Endodermal cell (in vitro differentiated cells): ENCODE data around the gene DGCR2. TPM values are rescaled to one million over a fixed set of nuclear protein-coding genes. Genes with fewer than 3 reads are reported as not detected.

ENCODE experiments used
- DNase-seq: peaks from one replicate; pipeline ENCODE4 v3.0.0-alpha.2; 2017
- H3K27ac ChIP-seq: 2 replicates; pipeline ENCODE4 v1.5.1; 2013; ENCODE audit warnings: mild to moderate bottlenecking, low read depth, low read length, moderate library complexity
- H3K27me3 ChIP-seq: 2 replicates; pipeline ENCODE4 v1.6.1; 2013; ENCODE audit warnings: mild to moderate bottlenecking, low read length, moderate library complexity; ENCODE audit not compliant: insufficient read depth, control insufficient read depth, poor library complexity, severe bottlenecking
- H3K36me3 ChIP-seq: 2 replicates; pipeline ENCODE4 v1.7.0; 2013; ENCODE audit warnings: mild to moderate bottlenecking, low read length, moderate library complexity; ENCODE audit not compliant: control insufficient read depth, insufficient read depth
- H3K4me1 ChIP-seq: one replicate; pipeline ENCODE4 v1.7.0; 2013; ENCODE audit warnings: low read length; ENCODE audit not compliant: control insufficient read depth, insufficient read depth
- H3K4me3 ChIP-seq: 2 replicates; pipeline ENCODE4 v1.5.1; 2013; ENCODE audit warnings: mild to moderate bottlenecking, low read length, moderate library complexity
- H3K9ac ChIP-seq: 2 replicates; pipeline ENCODE4 v1.6.1; 2013; ENCODE audit warnings: mild to moderate bottlenecking, low read length, moderate library complexity; ENCODE audit not compliant: poor library complexity, severe bottlenecking; ENCODE audit errors: extremely low read depth
- H3K9me3 ChIP-seq: 2 replicates; pipeline ENCODE4 v1.6.1; 2013; ENCODE audit warnings: mild to moderate bottlenecking, low read length, moderate library complexity; ENCODE audit not compliant: control insufficient read depth
- H3K27ac Mint-ChIP-seq: 2 replicates; pipeline ENCODE4 v1.8.0; 2020; ENCODE audit warnings: mixed read lengths
- H3K27me3 Mint-ChIP-seq: 2 replicates; pipeline ENCODE4 v1.8.0; 2021; ENCODE audit warnings: mild to moderate bottlenecking, mixed read lengths; ENCODE audit not compliant: insufficient read depth
- H3K36me3 Mint-ChIP-seq: 2 replicates; pipeline ENCODE4 v1.8.0; 2020; ENCODE audit warnings: low read depth, mixed read lengths
- H3K4me1 Mint-ChIP-seq: 2 replicates; pipeline ENCODE4 v1.8.0; 2020; ENCODE audit warnings: mixed read lengths
- H3K4me3 Mint-ChIP-seq: 2 replicates; pipeline ENCODE4 v1.8.0; 2020; ENCODE audit warnings: mild to moderate bottlenecking, moderate library complexity, mixed read lengths
- H3K9me3 Mint-ChIP-seq: 2 replicates; pipeline ENCODE4 v1.8.0; 2020; ENCODE audit warnings: mild to moderate bottlenecking, mixed read lengths
- WGBS, 2 experiments: methylation state at CpG; one replicate each; pipeline versions ENCODE4 v1.1.5 to v1.1.7; 2013; ENCODE audit warnings: missing lambda C conversion rate in 2 of 2, mixed read lengths in 1 of 2; ENCODE audit not compliant: insufficient coverage in 1 of 2, insufficient read length in 1 of 2; 5-methylcytosine and 5-hydroxymethylcytosine counted together
- total RNA-seq, 2 donors: library from RNA; stranded (reverse); fragmentation: NEBNext Ultra II Directional in 1 of 2; extraction: Animal tissue kit (Norgen Biotek cat#: 25700) in 1 of 2; gene quantifications; 2 replicates in 1 of 2; 3 replicates in 1 of 2; pipeline ENCODE4 v1.2.1, GENCODE V29; 2021
- TF ChIP-seq, protein P1 (sequence below): fragments of 200-600 bp; sonication (generic); conservative IDR thresholded peaks from 2 replicates; pipeline ENCODE4 v1.5.0; 2021; ENCODE audit warnings: antibody characterized with exemption, mild to moderate bottlenecking

Gene DGCR2
- total RNA-seq, 2 donors from 2014 or later: 54.6 to 62.9 TPM

DNA sequence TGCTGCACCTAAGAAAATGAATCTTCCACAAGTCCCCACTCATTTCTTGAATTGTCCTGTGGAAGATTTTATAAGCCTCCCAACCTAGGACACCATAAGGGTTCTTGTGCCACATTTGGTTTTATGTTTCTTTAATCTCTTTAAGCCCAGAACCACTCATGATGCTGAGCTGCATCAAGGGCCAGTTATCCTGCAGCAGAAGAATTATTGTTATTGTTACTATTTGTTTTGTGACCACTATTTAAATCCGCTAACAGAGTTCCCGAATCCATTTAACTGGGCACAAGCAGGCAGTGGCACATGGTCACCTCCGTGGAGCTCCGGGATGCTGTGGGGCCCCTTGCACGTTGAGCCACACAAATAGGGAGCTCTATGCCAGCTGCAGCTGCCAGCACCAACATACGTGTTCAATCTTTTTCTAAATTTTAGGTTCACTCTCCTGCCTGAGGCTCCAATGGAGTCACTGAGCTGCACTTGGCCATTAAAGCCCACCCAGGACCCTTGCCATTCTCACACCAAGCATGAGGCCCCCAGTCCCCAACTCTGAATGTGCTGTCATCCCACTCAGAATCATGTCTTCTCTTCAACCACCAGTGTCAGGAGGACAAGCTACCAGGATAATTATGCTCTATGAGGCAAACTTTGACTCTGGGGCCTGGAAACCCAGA lies 60.6 kb downstream of the DGCR2 start:
- no peaks in the 10 kb centered on the region for H3K9me3 Mint-ChIP-seq
- no peak overlapping the region for H3K4me3 Mint-ChIP-seq
- H3K4me1 Mint-ChIP-seq: no peaks in the 10 kb centered on the region
- Histone ChIP-seq H3K27me3 (no peaks in the 10 kb centered on the region), H3K9me3 (no peaks in the 10 kb centered on the region), H3K4me1 (no peaks in the 10 kb centered on the region), H3K4me3 (no peak overlapping the region), H3K36me3 (peaks cover 66% of the 10 kb centered on the region), H3K27ac (no peak overlapping the region), H3K9ac (no peak overlapping the region)
- WGBS, 2 experiments: 98 to 100% methylated on average over 3 to 6 of the region's 6 CpGs
- TF ChIP-seq, protein P1, sequence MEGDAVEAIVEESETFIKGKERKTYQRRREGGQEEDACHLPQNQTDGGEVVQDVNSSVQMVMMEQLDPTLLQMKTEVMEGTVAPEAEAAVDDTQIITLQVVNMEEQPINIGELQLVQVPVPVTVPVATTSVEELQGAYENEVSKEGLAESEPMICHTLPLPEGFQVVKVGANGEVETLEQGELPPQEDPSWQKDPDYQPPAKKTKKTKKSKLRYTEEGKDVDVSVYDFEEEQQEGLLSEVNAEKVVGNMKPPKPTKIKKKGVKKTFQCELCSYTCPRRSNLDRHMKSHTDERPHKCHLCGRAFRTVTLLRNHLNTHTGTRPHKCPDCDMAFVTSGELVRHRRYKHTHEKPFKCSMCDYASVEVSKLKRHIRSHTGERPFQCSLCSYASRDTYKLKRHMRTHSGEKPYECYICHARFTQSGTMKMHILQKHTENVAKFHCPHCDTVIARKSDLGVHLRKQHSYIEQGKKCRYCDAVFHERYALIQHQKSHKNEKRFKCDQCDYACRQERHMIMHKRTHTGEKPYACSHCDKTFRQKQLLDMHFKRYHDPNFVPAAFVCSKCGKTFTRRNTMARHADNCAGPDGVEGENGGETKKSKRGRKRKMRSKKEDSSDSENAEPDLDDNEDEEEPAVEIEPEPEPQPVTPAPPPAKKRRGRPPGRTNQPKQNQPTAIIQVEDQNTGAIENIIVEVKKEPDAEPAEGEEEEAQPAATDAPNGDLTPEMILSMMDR: no peak
- no peak for DNase-seq
- H3K27me3 Mint-ChIP-seq: no peaks in the 10 kb centered on the region
- H3K27ac Mint-ChIP-seq: peak overlapping the region; percentile 25
- peaks cover 73% of the 10 kb centered on the region for H3K36me3 Mint-ChIP-seq

GRCh38 chr22:19060356-19061009 lies 61.7 kb downstream of the DGCR2 start:
- H3K4me1 Mint-ChIP-seq: no peaks in the 10 kb centered on the region
- no peaks in the 10 kb centered on the region for H3K27me3 Mint-ChIP-seq
- DNase-seq: no peak
- H3K9ac ChIP-seq: no peak overlapping the region
- WGBS, 2 experiments: 91 to 97% methylated on average over 5 to 15 of the region's 15 CpGs
- no peak overlapping the region for H3K4me3 ChIP-seq
- H3K4me3 Mint-ChIP-seq: no peak overlapping the region
- no peak overlapping the region for H3K27ac ChIP-seq
- TF ChIP-seq, protein P1: no peak
- H3K36me3 Mint-ChIP-seq: peaks cover 68% of the 10 kb centered on the region
- no peak overlapping the region for H3K27ac Mint-ChIP-seq
- H3K9me3 Mint-ChIP-seq: no peaks in the 10 kb centered on the region
- no peaks in the 10 kb centered on the region for H3K27me3 ChIP-seq
- no peaks in the 10 kb centered on the region for H3K4me1 ChIP-seq
- no peaks in the 10 kb centered on the region for H3K9me3 ChIP-seq
- peaks cover 58% of the 10 kb centered on the region for H3K36me3 ChIP-seq

- Mint-ChIP-seq H3K36me3 (peaks cover 61% of the 10 kb centered on the region), H3K4me3 (no peak overlapping the region), H3K4me1 (no peaks in the 10 kb centered on the region), H3K27me3 (no peaks in the 10 kb centered on the region), H3K9me3 (no peaks in the 10 kb centered on the region), H3K27ac (no peak overlapping the region)
- H3K27me3 ChIP-seq: no peaks in the 10 kb centered on the region
- no peak overlapping the region for H3K4me3 ChIP-seq
- H3K36me3 ChIP-seq: peaks cover 53% of the 10 kb centered on the region
- no peaks in the 10 kb centered on the region for H3K4me1 ChIP-seq
- H3K27ac ChIP-seq: no peak overlapping the region
- DNase-seq: no peak
- no peaks in the 10 kb centered on the region for H3K9me3 ChIP-seq
- no peak overlapping the region for H3K9ac ChIP-seq
- 95 to 97% methylated on average over 11 to 20 of the region's 20 CpGs for WGBS, 2 experiments
- TF ChIP-seq, protein P1: no peak
Measured at GRCh38 chr22:19059481-19060278, 62.5 kb downstream of the DGCR2 start.
